ENCODE measurements around the gene CIRBP.

The CIRBP gene

GRCh38 chr19:1280636-1281568 lies 11.8 kb downstream of the CIRBP start:
- Mint-ChIP-seq H3K9me3 (no peaks in the 10 kb centered on the region), H3K4me3 (no peak overlapping the region), H3K27ac (no peak overlapping the region), H3K36me3 (ENCODE audit: low read depth) (peaks cover 11% of the 10 kb centered on the region), H3K27me3 (ENCODE audit: low read depth) (peaks cover 15% of the 10 kb centered on the region), H3K4me1 (ENCODE audit: low read depth) (peaks cover 13% of the 10 kb centered on the region)

GRCh38 chr19:1281569-1282287 lies 12.6 kb downstream of the CIRBP start:
- Mint-ChIP-seq H3K4me1 (ENCODE audit: low read depth) (peaks cover 10% of the 10 kb centered on the region), H3K4me3 (no peak overlapping the region), H3K9me3 (no peaks in the 10 kb centered on the region), H3K27me3 (ENCODE audit: low read depth) (peaks cover 19% of the 10 kb centered on the region), H3K27ac (no peak overlapping the region), H3K36me3 (ENCODE audit: low read depth) (peaks cover 10% of the 10 kb centered on the region)

- H3K4me1 Mint-ChIP-seq (ENCODE audit: low read depth) = peaks cover 8% of the 10 kb centered on the region
- H3K27me3 Mint-ChIP-seq (ENCODE audit: low read depth) = peaks cover 20% of the 10 kb centered on the region
- H3K27ac Mint-ChIP-seq = no peak overlapping the region
- H3K4me3 Mint-ChIP-seq = no peak overlapping the region
- H3K9me3 Mint-ChIP-seq = no peaks in the 10 kb centered on the region
- peaks cover 8% of the 10 kb centered on the region for H3K36me3 Mint-ChIP-seq (ENCODE audit: low read depth)
Measured at GRCh38 chr19:1282588-1283206, 13.6 kb downstream of the CIRBP start.

- no peak overlapping the region for H3K27ac Mint-ChIP-seq
Measured at GRCh38 chr19:1283207-1283916, 14.2 kb downstream of the CIRBP start.

GRCh38 chr19:1283917-1284292 lies 14.8 kb downstream of the CIRBP start:
- Mint-ChIP-seq H3K4me1 (ENCODE audit: low read depth) (peaks cover 8% of the 10 kb centered on the region), H3K27ac (no peak overlapping the region), H3K9me3 (no peaks in the 10 kb centered on the region), H3K36me3 (ENCODE audit: low read depth) (peaks cover 8% of the 10 kb centered on the region), H3K4me3 (no peak overlapping the region), H3K27me3 (ENCODE audit: low read depth) (peaks cover 21% of the 10 kb centered on the region)

More at GRCh38 chr19:1283207-1283916, 14.2 kb downstream of the CIRBP start:
- no peak overlapping the region for H3K4me3 Mint-ChIP-seq
- H3K9me3 Mint-ChIP-seq = no peaks in the 10 kb centered on the region
- H3K4me1 Mint-ChIP-seq (ENCODE audit: low read depth) = peaks cover 8% of the 10 kb centered on the region
- peaks cover 20% of the 10 kb centered on the region for H3K27me3 Mint-ChIP-seq (ENCODE audit: low read depth)
- peaks cover 8% of the 10 kb centered on the region for H3K36me3 Mint-ChIP-seq (ENCODE audit: low read depth)

GRCh38 chr19:1284293-1284978 lies 15.3 kb downstream of the CIRBP start:
- H3K4me3 Mint-ChIP-seq = no peak overlapping the region
- no peaks in the 10 kb centered on the region for H3K9me3 Mint-ChIP-seq
- H3K36me3 Mint-ChIP-seq (ENCODE audit: low read depth) = peaks cover 6% of the 10 kb centered on the region
- no peak overlapping the region for H3K27ac Mint-ChIP-seq
- H3K4me1 Mint-ChIP-seq (ENCODE audit: low read depth) = peaks cover 8% of the 10 kb centered on the region
- H3K27me3 Mint-ChIP-seq (ENCODE audit: low read depth) = peaks cover 24% of the 10 kb centered on the region

GRCh38 chr19:1284979-1285736 lies 16.0 kb downstream of the CIRBP start:
- H3K27ac Mint-ChIP-seq = no peak overlapping the region
- peaks cover 2% of the 10 kb centered on the region for H3K36me3 Mint-ChIP-seq (ENCODE audit: low read depth)
- H3K4me3 Mint-ChIP-seq = no peak overlapping the region
- no peaks in the 10 kb centered on the region for H3K9me3 Mint-ChIP-seq
- H3K4me1 Mint-ChIP-seq (ENCODE audit: low read depth) = peaks cover 2% of the 10 kb centered on the region
- peaks cover 24% of the 10 kb centered on the region for H3K27me3 Mint-ChIP-seq (ENCODE audit: low read depth)

GRCh38 chr19:1285737-1286360 lies 16.7 kb downstream of the CIRBP start, which contains the start of gene EFNA2:
Gene EFNA2 (plus strand): TSS chr19:1285873. CDS start chr19:1286169, 296 bp downstream.
- Mint-ChIP-seq H3K4me1 (ENCODE audit: low read depth) (peaks cover 2% of the 10 kb centered on the region), H3K9me3 (no peaks in the 10 kb centered on the region), H3K27ac (no peak within 1 kb of the TSS), H3K27me3 (ENCODE audit: low read depth) (peaks cover 24% of the 10 kb centered on the region), H3K4me3 (no peak within 1 kb of the TSS), H3K36me3 (ENCODE audit: low read depth) (no peaks in the 10 kb centered on the region)

GRCh38 chr19:1286487-1287353 lies 17.6 kb downstream of the CIRBP start:
- no peak overlapping the region for H3K27ac Mint-ChIP-seq
- H3K4me1 Mint-ChIP-seq (ENCODE audit: low read depth) = peaks cover 2% of the 10 kb centered on the region
- no peaks in the 10 kb centered on the region for H3K36me3 Mint-ChIP-seq (ENCODE audit: low read depth)
- peaks cover 24% of the 10 kb centered on the region for H3K27me3 Mint-ChIP-seq (ENCODE audit: low read depth)
- no peak overlapping the region for H3K4me3 Mint-ChIP-seq
- no peaks in the 10 kb centered on the region for H3K9me3 Mint-ChIP-seq

- Mint-ChIP-seq H3K4me3 (no peak overlapping the region), H3K27me3 (ENCODE audit: low read depth) (peaks cover 30% of the 10 kb centered on the region), H3K9me3 (no peaks in the 10 kb centered on the region), H3K36me3 (ENCODE audit: low read depth) (no peaks in the 10 kb centered on the region), H3K4me1 (ENCODE audit: low read depth) (peaks cover 2% of the 10 kb centered on the region), H3K27ac (no peak overlapping the region)
Measured at GRCh38 chr19:1287354-1288225, 18.5 kb downstream of the CIRBP start.

- no peaks in the 10 kb centered on the region for H3K9me3 Mint-ChIP-seq
- H3K36me3 Mint-ChIP-seq (ENCODE audit: low read depth) = no peaks in the 10 kb centered on the region
- peaks cover 2% of the 10 kb centered on the region for H3K4me1 Mint-ChIP-seq (ENCODE audit: low read depth)
- H3K27me3 Mint-ChIP-seq (ENCODE audit: low read depth) = peaks cover 30% of the 10 kb centered on the region
- no peak overlapping the region for H3K4me3 Mint-ChIP-seq
- no peak overlapping the region for H3K27ac Mint-ChIP-seq
Measured at GRCh38 chr19:1288226-1288612, 19.1 kb downstream of the CIRBP start.
